Measurements from ENCODE around the gene ZNF644.

GRCh38 chr1:90899263-90899662 lies 122.6 kb downstream of the ZNF644 start:
- TF ChIP-seq, protein P1, sequence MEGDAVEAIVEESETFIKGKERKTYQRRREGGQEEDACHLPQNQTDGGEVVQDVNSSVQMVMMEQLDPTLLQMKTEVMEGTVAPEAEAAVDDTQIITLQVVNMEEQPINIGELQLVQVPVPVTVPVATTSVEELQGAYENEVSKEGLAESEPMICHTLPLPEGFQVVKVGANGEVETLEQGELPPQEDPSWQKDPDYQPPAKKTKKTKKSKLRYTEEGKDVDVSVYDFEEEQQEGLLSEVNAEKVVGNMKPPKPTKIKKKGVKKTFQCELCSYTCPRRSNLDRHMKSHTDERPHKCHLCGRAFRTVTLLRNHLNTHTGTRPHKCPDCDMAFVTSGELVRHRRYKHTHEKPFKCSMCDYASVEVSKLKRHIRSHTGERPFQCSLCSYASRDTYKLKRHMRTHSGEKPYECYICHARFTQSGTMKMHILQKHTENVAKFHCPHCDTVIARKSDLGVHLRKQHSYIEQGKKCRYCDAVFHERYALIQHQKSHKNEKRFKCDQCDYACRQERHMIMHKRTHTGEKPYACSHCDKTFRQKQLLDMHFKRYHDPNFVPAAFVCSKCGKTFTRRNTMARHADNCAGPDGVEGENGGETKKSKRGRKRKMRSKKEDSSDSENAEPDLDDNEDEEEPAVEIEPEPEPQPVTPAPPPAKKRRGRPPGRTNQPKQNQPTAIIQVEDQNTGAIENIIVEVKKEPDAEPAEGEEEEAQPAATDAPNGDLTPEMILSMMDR (IDR thresholded peaks at IDR 0.05): no peak
- no peak for TF ChIP-seq POLR2A (IDR thresholded peaks at IDR 0.05)

Measured in prostate gland (tissue), 2 donors.